ENCODE measurements around the gene STAC3.
A peak's percentile ranks its signal among the peaks of the same experiment; 100 is the strongest.

The STAC3 gene

DNA sequence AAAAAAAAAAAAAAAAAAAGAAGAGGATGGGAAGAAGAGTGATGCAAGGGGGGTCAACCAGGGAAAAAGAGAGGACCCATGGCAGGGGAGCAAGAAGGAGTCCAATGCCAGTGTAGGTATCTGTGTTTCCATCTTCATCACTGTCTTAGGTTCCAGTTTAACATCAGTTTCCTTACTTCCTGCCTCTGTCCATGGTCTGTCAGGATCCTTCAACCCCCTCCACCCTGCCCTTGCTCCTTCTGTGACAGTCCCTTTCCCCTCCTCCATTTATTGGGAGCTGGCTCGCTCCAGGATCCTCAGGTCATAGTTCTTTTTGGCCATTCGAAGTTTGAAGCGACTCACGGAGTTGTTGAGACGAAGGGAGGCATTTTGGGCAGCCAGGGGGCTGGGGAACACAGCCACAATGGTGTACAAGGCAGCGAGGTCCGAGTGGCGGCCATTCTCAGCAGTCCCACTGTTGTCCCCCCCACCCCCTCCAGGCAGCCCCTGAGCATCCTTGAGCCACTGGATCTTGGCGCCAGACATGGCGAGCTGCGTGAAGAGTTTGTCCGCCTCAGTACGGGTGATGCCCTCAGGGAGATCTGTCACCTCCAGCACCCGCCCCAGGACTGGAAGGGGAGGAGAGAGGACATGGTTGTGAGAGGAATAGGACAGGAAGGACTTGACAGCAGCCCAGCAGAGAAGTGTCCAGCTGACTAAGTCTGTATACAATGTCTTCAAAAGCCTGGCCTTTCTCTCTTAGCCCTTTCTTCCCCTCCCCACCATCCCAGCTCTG is 3.7 kb upstream of the STAC3 start:
- TF ChIP-seq CTCF (IDR thresholded peaks at IDR 0.05; ENCODE audit: low read depth, low read length, missing control alignments): no peak
- no peak overlapping the region for H3K4me3 ChIP-seq (ENCODE audit: low read depth, low read length)
- DNase-seq (ENCODE audit: low read depth): no peak

- TF ChIP-seq CTCF (IDR thresholded peaks at IDR 0.05; ENCODE audit: low read depth, low read length, missing control alignments): no peak
- no peak overlapping the region for H3K4me3 ChIP-seq (ENCODE audit: low read depth, low read length)
- no peak for DNase-seq (ENCODE audit: low read depth)
Observed at GRCh38 chr12:57250541-57250940, 446 bp downstream of the STAC3 start.

- peak overlapping the region; percentile 7 for H3K4me3 ChIP-seq (ENCODE audit: low read depth, low read length)
- TF ChIP-seq CTCF (IDR thresholded peaks at IDR 0.05; ENCODE audit: low read depth, low read length, missing control alignments): no peak
- DNase-seq (ENCODE audit: low read depth): no peak
Observed at GRCh38 chr12:57248934-57249742, 1.8 kb downstream of the STAC3 start.

GRCh38 chr12:57247041-57247440 is 3.9 kb downstream of the STAC3 start:
- no peak for DNase-seq (ENCODE audit: low read depth)
- H3K4me3 ChIP-seq (ENCODE audit: low read depth, low read length): no peak overlapping the region
- no peak for TF ChIP-seq CTCF (IDR thresholded peaks at IDR 0.05; ENCODE audit: low read depth, low read length, missing control alignments)

- H3K4me3 ChIP-seq (ENCODE audit: low read depth, low read length): no peak overlapping the region
- no peak for TF ChIP-seq CTCF (IDR thresholded peaks at IDR 0.05; ENCODE audit: low read depth, low read length, missing control alignments)
- DNase-seq (ENCODE audit: low read depth): no peak
Observed at GRCh38 chr12:57244312-57244696, 6.7 kb downstream of the STAC3 start.

GRCh38 chr12:57243521-57244311 is 7.3 kb downstream of the STAC3 start:
- no peak for DNase-seq (ENCODE audit: low read depth)
- TF ChIP-seq CTCF (IDR thresholded peaks at IDR 0.05; ENCODE audit: low read depth, low read length, missing control alignments): peak; percentile 73
- peak overlapping the region; percentile 38 for H3K4me3 ChIP-seq (ENCODE audit: low read depth, low read length)

Data from GM12864 (cell line).